Measurements from ENCODE around the gene HOXA7.

DNA sequence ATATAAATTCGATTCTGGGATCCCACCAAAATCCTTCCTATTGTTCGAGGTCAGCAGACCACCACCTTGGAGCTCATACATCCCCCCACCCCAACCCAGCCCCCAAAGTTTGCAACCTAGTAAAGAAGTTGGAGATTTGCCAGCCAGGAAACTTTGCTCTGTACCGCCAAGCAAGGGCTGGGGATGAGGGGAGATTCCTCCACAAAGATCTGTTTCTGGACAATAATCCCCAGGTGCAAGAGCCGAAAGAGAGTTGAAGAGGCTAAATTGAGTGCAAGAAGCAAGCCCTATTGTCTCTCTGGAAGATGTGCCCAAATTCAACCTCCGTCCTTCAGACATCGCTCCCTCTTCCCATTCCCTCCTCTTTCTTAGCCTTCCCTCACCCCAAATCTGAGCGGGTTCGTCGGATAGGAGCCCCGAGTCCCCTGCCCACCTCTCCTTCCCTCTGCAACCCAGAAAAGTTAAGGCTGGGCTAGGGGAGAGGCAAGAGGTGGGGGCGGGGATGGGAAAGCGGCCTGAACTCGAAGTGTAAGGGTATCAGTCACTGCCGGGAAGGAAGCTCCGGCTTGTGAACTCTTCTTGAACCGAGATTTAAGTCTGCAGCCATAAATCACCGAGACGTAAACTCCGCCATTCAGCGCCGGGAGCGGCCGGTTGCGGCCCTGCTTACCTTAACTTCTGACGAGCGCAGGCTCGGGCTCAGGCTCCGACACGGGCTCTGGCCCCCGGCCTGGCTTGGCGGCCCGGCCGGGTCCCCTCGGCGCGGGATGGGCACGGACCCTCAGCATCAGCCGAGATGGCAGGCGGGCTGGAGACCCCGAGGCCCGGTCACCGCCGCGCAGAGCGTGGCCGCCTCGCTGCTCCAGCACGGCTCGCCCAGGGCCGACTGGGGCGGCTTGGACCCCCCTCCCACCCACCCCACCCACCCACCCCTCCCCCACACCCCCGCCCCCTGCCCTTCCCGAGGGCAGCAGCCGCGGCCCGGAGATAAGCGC, 43.2 kb downstream of the HOXA7 start:
- TF ChIP-seq ZNF341 (tag by site-specific recombination; IDR thresholded peaks at IDR 0.05; ENCODE audit: low read depth): no peak
- no peak; the same call in 1 of the 2 replicates for TF ChIP-seq TCF7L2 (IDR thresholded peaks at IDR 0.05; ENCODE audit: borderline replicate concordance, low read depth, low read length)
- TF ChIP-seq ZNF510 (tag by site-specific recombination; IDR thresholded peaks at IDR 0.05; ENCODE audit: insufficient replicate concordance): no peak
